ENCODE data around the gene KCNT2.

- TF ChIP-seq CTCF (IDR thresholded peaks at IDR 0.05; ENCODE audit: low read depth, low read length, poor library complexity, severe bottlenecking) (no peak), EZH2phosphoT487 (IDR thresholded peaks at IDR 0.05; ENCODE audit: borderline replicate concordance, low read length) (no peak)
These were observed 197.5 kb downstream of the KCNT2 start for GRCh38 chr1:196410768-196411167.

Data from DOHH2 (cell line).